Urothelium cell line (cell line): ENCODE results near the gene TPRN.
"Not testable (repeated sequence)": the region's sequence is repeated elsewhere in the genome, so short reads cannot be mapped to it uniquely, and the experiment has no call there.

Source experiments
- DNase-seq: peaks from one replicate; pipeline ENCODE4 v3.0.0; 2011; ENCODE audit warnings: low spot score, mixed read lengths
- FAIRE-seq: peaks from 2 replicates; lab custom pipeline; 2011; peaks lifted over from hg19 to GRCh38; lab: Jason Lieb, UNC

Gene TPRN

GRCh38 chr9:137200311-137201204 lies at the start of gene TPRN:
Gene TPRN (minus strand): TSS chr9:137200741. CDS start chr9:137200711, 30 bp downstream.
- DNase-seq (peak; percentile 100), FAIRE-seq (peak; percentile 92)

GRCh38 chr9:137247916-137248175 lies 47.3 kb upstream of the TPRN start:
- no peak for FAIRE-seq
- DNase-seq, result no peak

GRCh38 chr9:137247135-137247915 lies 46.8 kb upstream of the TPRN start:
- no peak for DNase-seq
- no peak for FAIRE-seq

GRCh38 chr9:137245450-137246421 lies 45.2 kb upstream of the TPRN start:
- FAIRE-seq, result no peak
- DNase-seq, result no peak

- DNase-seq (no peak), FAIRE-seq (no peak)
Measured at GRCh38 chr9:137244486-137245449, 44.2 kb upstream of the TPRN start.

- FAIRE-seq (peak; percentile 42), DNase-seq (no peak)
Measured at GRCh38 chr9:137243626-137244485, 43.3 kb upstream of the TPRN start.

GRCh38 chr9:137243266-137243625 lies 42.7 kb upstream of the TPRN start:
- DNase-seq, result not testable (repeated sequence)

GRCh38 chr9:137242269-137243203 lies 42.0 kb upstream of the TPRN start:
- FAIRE-seq (no peak), DNase-seq (no peak)

More at GRCh38 chr9:137243266-137243625, 42.7 kb upstream of the TPRN start:
- FAIRE-seq, result not testable (repeated sequence)

- peak; percentile 76 for DNase-seq
- FAIRE-seq, result no peak
Measured at GRCh38 chr9:137241490-137242268, 41.1 kb upstream of the TPRN start.

GRCh38 chr9:137240841-137241489 lies 40.4 kb upstream of the TPRN start, which contains the start of gene TUBB4B:
Gene TUBB4B (plus strand): TSS chr9:137241287. CDS start chr9:137241361, 74 bp downstream.
- FAIRE-seq (peak; percentile 93), DNase-seq (peak; percentile 98)

GRCh38 chr9:137240318-137240840 lies 39.8 kb upstream of the TPRN start:
- DNase-seq (peak; percentile 61), FAIRE-seq (no peak)

- FAIRE-seq, DNase-seq: not testable (repeated sequence)
Measured at GRCh38 chr9:137239541-137240200, 39.1 kb upstream of the TPRN start.

GRCh38 chr9:137237759-137238726 lies 37.5 kb upstream of the TPRN start:
- FAIRE-seq, result no peak
- no peak for DNase-seq

- no peak for DNase-seq
- no peak for FAIRE-seq
Measured at GRCh38 chr9:137236936-137237421, 36.4 kb upstream of the TPRN start.
